HG03469 (cell line): ENCODE measurements around the gene KAT8.

Experiments
- ATAC-seq: cut with Tn5 transposase; IDR thresholded peaks from one replicate; pipeline ENCODE4 v1.9.1; 2021; ENCODE audit warnings: mild to moderate bottlenecking, moderate library complexity, moderate number of reproducible peaks; ENCODE audit not compliant: unreplicated experiment

The KAT8 gene

DNA sequence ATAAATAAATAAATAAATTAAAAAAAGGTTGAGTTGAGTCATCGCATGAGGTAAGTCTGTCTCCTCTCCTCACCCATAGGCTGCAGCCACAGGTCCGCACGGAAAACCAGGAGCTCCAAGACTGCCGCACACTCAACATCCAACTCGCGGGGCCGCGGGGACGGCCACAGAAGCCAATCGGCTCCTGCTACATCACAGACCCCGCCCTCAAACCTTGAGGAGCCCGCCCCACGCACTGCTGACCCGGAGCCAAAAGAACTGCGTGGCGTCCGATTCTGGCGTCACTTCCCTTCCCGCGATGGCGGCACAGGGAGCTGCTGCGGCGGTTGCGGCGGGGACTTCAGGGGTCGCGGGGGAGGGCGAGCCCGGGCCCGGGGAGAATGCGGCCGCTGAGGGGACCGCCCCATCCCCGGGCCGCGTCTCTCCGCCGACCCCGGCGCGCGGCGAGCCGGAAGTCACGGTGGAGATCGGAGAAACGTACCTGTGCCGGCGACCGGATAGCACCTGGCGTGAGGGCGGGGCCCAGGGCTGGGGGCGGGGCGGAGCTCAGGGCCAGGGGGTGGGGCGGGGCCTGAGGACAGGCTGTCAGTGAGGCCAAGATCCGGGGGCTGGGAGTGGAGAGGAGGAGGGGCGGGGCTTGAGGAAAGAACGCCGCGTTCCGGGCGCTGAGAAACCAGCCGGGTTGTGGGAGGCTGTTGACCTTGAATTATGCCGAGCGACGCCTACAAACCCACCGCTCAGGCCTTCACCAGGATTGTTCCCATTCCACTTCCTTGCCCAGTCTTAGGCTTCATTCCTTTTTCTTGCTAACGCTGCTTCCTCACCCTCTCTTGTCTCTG, at the start of gene KAT8:
TSS of gene KAT8 (plus strand) at position 281 of the 839 bp plus-strand sequence. CDS start at position 299, 18 bp downstream.
- peak; percentile 71 for ATAC-seq

GRCh38 chr16:31071861-31072260, 45.6 kb upstream of the KAT8 start:
- no peak for ATAC-seq

GRCh38 chr16:31072540-31073141, 44.8 kb upstream of the KAT8 start:
- no peak for ATAC-seq

- peak; percentile 34 for ATAC-seq
These were observed 44.1 kb upstream of the KAT8 start for GRCh38 chr16:31073142-31073969.

- peak; percentile 33 for ATAC-seq
These were observed 43.3 kb upstream of the KAT8 start, which contains the start of the genes ZNF646 and ZNF668 for GRCh38 chr16:31073970-31074813. Gene ZNF646, plus strand, starts transcription at chr16:31074422. Its CDS starts 1,903 bp downstream, at chr16:31076325. Gene ZNF668, minus strand, starts transcription at chr16:31074240. Its CDS starts 9,781 bp downstream, at chr16:31064459.

GRCh38 chr16:31074814-31075183, 42.7 kb upstream of the KAT8 start:
- no peak for ATAC-seq

- no peak for ATAC-seq
These were observed 41.1 kb upstream of the KAT8 start for GRCh38 chr16:31076319-31076718.

DNA sequence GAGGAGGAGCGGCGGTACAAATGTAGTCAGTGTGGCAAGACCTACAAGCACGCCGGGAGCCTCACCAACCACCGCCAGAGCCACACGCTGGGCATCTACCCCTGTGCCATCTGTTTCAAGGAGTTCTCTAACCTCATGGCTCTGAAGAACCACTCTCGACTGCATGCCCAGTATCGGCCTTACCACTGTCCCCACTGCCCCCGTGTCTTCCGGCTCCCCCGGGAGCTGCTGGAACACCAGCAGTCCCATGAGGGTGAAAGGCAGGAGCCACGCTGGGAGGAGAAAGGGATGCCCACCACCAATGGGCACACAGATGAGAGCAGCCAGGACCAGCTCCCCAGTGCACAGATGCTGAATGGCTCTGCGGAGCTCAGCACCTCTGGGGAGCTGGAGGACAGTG, 40.4 kb upstream of the KAT8 start:
- ATAC-seq = no peak

DNA sequence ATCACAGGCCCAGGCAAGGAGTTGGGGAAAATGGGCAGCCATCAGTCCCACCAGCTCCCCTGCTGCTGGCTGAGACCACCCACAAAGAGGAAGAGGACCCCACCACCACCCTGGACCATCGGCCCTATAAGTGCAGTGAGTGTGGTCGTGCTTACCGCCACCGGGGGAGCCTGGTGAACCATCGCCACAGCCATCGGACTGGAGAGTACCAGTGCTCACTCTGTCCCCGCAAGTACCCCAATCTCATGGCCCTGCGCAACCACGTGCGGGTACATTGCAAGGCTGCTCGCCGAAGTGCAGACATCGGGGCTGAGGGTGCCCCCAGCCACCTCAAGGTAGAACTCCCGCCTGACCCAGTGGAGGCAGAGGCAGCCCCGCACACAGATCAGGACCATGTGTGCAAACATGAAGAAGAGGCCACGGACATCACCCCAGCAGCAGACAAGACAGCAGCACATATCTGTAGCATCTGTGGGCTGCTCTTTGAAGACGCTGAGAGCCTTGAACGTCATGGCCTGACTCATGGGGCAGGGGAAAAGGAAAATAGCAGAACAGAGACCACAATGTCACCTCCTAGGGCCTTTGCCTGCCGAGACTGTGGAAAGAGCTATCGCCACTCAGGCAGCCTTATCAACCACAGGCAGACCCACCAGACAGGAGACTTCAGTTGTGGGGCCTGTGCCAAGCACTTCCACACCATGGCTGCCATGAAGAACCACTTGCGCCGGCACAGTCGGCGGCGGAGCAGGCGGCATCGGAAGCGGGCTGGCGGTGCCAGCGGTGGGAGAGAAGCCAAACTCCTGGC, 39.7 kb upstream of the KAT8 start:
- no peak for ATAC-seq

GRCh38 chr16:31078597-31079341, 38.7 kb upstream of the KAT8 start:
- no peak for ATAC-seq

- ATAC-seq = no peak
These were observed 38.0 kb upstream of the KAT8 start for GRCh38 chr16:31079342-31079944.

DNA sequence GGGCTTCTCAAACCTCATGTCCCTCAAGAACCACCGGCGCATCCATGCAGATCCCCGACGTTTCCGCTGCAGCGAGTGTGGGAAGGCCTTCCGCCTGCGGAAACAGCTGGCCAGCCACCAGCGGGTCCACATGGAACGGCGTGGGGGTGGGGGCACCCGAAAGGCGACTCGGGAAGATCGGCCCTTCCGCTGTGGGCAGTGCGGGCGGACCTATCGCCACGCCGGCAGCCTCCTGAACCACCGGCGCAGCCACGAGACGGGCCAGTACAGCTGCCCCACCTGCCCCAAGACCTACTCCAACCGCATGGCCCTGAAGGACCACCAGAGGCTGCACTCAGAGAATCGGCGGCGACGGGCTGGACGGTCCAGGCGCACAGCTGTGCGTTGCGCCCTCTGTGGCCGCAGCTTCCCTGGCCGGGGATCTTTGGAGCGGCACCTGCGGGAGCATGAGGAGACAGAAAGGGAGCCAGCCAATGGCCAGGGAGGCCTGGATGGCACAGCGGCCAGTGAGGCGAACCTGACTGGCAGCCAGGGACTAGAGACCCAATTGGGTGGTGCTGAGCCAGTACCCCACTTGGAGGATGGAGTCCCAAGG, 37.3 kb upstream of the KAT8 start:
- ATAC-seq = no peak

DNA sequence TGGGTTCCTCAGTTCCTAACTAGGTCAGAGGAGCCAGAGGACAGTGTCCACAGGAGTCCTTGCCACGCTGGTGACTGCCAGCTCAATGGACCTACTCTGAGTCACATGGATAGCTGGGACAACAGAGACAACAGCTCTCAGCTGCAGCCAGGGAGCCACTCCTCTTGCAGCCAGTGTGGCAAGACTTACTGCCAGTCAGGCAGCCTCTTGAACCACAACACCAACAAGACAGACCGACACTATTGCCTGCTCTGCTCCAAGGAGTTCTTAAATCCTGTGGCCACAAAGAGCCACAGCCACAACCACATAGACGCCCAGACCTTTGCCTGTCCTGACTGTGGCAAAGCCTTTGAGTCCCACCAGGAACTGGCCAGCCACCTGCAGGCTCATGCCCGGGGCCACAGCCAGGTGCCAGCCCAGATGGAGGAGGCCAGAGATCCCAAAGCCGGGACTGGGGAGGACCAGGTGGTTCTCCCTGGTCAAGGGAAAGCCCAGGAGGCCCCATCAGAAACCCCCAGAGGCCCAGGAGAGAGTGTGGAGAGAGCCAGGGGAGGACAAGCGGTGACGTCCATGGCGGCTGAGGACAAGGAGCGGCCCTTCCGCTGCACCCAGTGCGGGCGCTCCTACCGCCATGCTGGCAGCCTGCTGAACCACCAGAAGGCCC, 36.6 kb upstream of the KAT8 start:
- ATAC-seq = no peak

- no peak for ATAC-seq
These were observed 35.8 kb upstream of the KAT8 start for GRCh38 chr16:31081428-31082351.

GRCh38 chr16:31082368-31083045, 35.0 kb upstream of the KAT8 start:
- ATAC-seq = no peak

- no peak for ATAC-seq
These were observed 34.4 kb upstream of the KAT8 start for GRCh38 chr16:31083081-31083480.
